Measurements from ENCODE around the gene P2RY2. TPM values are rescaled to one million over a fixed set of nuclear protein-coding genes. Genes with fewer than 3 reads are reported as not detected.

The P2RY2 gene
- polyA plus RNA-seq, 2 of the 4 experiments (the other 2 are of a cell fraction) = 3.7 to 6.4 TPM

DNA sequence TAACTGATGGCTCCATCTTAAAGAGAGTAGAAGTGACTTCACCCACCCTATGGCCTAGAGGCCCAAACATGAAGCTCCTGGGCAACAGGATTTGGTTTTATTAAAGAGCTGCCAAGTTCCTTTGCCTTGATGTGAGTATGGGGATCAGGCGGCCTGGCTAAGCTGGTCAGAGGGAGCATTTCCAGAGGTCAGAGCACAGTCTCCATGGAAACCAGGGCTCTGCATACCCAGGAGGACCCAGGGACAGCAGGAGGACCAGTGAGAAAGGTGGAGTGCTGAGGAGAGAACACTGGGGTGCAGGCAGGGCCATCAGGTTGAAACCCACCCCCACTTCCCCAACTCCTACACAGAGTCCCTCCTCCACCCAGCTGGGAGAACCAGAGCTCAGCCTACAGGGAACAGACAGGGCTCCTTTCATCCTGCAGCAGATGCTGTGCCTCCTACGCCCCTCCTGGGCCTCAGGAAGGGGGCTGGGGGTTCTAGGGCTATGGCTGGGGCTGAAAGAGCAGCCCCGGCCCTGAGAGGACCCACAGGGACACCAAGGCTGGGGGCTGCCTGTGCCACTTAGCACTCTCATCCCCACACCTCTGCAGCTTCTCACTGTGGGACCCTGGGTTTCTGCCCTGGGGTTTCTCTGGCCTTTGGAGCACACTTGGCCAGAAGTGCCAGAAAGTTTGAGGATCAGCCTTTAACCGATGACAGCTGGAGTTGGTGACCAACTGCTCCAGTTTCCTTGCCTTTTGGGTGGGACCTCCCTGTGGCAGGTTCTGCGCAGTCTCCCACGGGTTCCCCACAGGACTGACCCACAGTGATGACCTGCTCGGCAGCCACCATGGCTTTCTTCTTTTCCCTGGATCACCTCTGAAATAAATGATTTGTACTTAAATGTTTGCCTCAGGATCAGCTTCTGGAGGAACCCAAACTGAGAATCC lies 40.3 kb downstream of the P2RY2 start:
- no peaks in the 10 kb centered on the region for H3K9me3 ChIP-seq
- H3K27ac ChIP-seq = peak overlapping the region; percentile 51 to 85
- no peak overlapping the region for H3K4me3 ChIP-seq
- peak overlapping the region; percentile 29 for H3K4me2 ChIP-seq
- ATAC-seq = peak in 1 of 2 experiments; percentile 5; a peak in 3 of 6 replicates
- FAIRE-seq = no peak
- ChIA-PET POLR2A (interaction anchor here (1.0 kb wide), 1 partner anchor 14 kb away, joined by 3 read pairs; the partner anchor contains the start of gene P2RY6), CTCF (interaction anchor here (0.6 to 4.7 kb wide), 12 partner anchors 8 to 356 kb away, joined by 3 to 46 read pairs (median 3); partner anchors contain the start of gene P2RY6)
- 93% methylated on average over 7 of the region's 7 CpGs for WGBS (ENCODE audit: missing lambda C conversion rate)
- peaks cover 25% of the 10 kb centered on the region for H3K4me1 ChIP-seq
- TF ChIP-seq CHD2 (IDR thresholded peaks at IDR 0.05; ENCODE audit: low read length, partially characterized antibody) (no peak), ESRRA (IDR thresholded peaks at IDR 0.05; ENCODE audit: borderline replicate concordance, low read length) (no peak), EHMT2 (IDR thresholded peaks at IDR 0.05; ENCODE audit: low read depth) (no peak), POLR2A (IDR thresholded peaks at IDR 0.05; ENCODE audit: low read length) (no peak), HOXB5 (CRISPR knock-in tag; IDR thresholded peaks at IDR 0.05) (no peak), CBX8 (IDR thresholded peaks at IDR 0.05) (no peak), RAD21 (conservative IDR thresholded peaks at IDR 0.05 in 1 of 2, IDR thresholded peaks at IDR 0.05 in 1 of 2) (no peak), JUNB (IDR thresholded peaks at IDR 0.05) (no peak), SMC3 (IDR thresholded peaks at IDR 0.05) (no peak), NFE2L2 (conservative IDR thresholded peaks at IDR 0.05; ENCODE audit: low read length) (no peak), RFX5 (IDR thresholded peaks at IDR 0.05) (no peak), CBX2 (IDR thresholded peaks at IDR 0.05; ENCODE audit: borderline replicate concordance, low read depth) (no peak), MAZ (IDR thresholded peaks at IDR 0.05; ENCODE audit: borderline replicate concordance, low read depth, low read length) (no peak), RARB (CRISPR knock-in tag; IDR thresholded peaks at IDR 0.05) (no peak), HOXB13 (CRISPR knock-in tag; IDR thresholded peaks at IDR 0.05; ENCODE audit: low read depth) (no peak)
- TF ChIP-seq, protein P1, sequence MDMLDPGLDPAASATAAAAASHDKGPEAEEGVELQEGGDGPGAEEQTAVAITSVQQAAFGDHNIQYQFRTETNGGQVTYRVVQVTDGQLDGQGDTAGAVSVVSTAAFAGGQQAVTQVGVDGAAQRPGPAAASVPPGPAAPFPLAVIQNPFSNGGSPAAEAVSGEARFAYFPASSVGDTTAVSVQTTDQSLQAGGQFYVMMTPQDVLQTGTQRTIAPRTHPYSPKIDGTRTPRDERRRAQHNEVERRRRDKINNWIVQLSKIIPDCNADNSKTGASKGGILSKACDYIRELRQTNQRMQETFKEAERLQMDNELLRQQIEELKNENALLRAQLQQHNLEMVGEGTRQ (IDR thresholded peaks at IDR 0.05) = no peak
- TF ChIP-seq, protein P2, sequence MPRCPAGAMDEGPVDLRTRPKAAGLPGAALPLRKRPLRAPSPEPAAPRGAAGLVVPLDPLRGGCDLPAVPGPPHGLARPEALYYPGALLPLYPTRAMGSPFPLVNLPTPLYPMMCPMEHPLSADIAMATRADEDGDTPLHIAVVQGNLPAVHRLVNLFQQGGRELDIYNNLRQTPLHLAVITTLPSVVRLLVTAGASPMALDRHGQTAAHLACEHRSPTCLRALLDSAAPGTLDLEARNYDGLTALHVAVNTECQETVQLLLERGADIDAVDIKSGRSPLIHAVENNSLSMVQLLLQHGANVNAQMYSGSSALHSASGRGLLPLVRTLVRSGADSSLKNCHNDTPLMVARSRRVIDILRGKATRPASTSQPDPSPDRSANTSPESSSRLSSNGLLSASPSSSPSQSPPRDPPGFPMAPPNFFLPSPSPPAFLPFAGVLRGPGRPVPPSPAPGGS (IDR thresholded peaks at IDR 0.05) = no peak
- TF ChIP-seq, protein P3, sequence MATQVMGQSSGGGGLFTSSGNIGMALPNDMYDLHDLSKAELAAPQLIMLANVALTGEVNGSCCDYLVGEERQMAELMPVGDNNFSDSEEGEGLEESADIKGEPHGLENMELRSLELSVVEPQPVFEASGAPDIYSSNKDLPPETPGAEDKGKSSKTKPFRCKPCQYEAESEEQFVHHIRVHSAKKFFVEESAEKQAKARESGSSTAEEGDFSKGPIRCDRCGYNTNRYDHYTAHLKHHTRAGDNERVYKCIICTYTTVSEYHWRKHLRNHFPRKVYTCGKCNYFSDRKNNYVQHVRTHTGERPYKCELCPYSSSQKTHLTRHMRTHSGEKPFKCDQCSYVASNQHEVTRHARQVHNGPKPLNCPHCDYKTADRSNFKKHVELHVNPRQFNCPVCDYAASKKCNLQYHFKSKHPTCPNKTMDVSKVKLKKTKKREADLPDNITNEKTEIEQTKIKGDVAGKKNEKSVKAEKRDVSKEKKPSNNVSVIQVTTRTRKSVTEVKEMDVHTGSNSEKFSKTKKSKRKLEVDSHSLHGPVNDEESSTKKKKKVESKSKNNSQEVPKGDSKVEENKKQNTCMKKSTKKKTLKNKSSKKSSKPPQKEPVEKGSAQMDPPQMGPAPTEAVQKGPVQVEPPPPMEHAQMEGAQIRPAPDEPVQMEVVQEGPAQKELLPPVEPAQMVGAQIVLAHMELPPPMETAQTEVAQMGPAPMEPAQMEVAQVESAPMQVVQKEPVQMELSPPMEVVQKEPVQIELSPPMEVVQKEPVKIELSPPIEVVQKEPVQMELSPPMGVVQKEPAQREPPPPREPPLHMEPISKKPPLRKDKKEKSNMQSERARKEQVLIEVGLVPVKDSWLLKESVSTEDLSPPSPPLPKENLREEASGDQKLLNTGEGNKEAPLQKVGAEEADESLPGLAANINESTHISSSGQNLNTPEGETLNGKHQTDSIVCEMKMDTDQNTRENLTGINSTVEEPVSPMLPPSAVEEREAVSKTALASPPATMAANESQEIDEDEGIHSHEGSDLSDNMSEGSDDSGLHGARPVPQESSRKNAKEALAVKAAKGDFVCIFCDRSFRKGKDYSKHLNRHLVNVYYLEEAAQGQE (IDR thresholded peaks at IDR 0.05) = no peak
- DNase-seq (ENCODE audit: low read depth in 1 of 2, low spot score in 1 of 2) = no peak

DNA sequence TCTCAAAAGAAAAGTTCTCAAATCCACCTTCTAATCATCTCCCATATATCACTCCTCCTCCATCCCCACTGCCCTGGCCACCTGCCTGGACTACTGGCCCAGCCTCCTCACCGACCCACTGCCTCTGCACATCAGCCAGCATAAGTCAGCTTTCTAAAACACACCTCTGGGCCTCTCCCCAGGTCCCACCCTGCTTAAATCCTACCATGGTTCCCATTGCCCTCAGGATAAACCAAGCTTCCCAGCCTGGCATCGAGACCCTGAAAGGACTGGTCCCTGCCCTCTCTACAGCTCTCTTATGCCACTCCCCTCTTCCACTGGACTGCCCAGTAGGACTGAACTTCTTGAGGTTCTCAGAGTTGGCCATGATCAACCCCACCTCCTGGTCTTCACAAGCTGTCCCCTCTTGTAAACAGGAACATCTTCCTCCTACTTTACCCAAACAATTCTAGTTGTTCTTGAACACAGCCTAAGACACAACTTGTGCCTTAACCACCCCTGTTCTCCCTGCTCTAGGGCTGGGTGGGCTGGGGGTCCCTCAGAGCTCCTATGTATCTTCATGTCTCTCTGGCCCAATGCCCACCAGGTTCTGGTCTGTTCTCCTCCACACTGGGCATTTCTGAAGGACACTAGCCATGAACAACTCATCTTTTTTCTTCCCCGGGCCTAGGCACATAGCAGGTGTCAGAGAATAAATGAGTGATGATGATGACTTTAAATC lies 41.5 kb downstream of the P2RY2 start:
- peaks cover 25% of the 10 kb centered on the region for H3K4me1 ChIP-seq
- peak overlapping the region in 1 of 2 experiments; percentile 85; a peak in 2 of 6 replicates for H3K27ac ChIP-seq
- H3K4me2 ChIP-seq = no peak overlapping the region
- ATAC-seq (no peak), DNase-seq (ENCODE audit: low read depth in 1 of 2, low spot score in 1 of 2) (no peak), FAIRE-seq (no peak)
- H3K9me3 ChIP-seq = no peaks in the 10 kb centered on the region
- H3K4me3 ChIP-seq = no peak overlapping the region
- TF ChIP-seq CEBPB (IDR thresholded peaks at IDR 0.05) (no peak), KDM1A (IDR thresholded peaks at IDR 0.05; ENCODE audit: low read depth) (no peak), ZC3H11A (IDR thresholded peaks at IDR 0.05) (no peak)
- WGBS (ENCODE audit: missing lambda C conversion rate) = 84% methylated on average over 3 of the region's 3 CpGs
- ChIA-PET POLR2A (no interaction called here), CTCF (interaction anchor here (0.7 to 4.7 kb wide), 5 partner anchors 12 to 575 kb away, joined by 3 to 29 read pairs (median 3); partner anchors contain the start of gene P2RY6)

All from A549 (cell line).